GM21390 (cell line): Measurements from ENCODE around the gene FRS3.

Source experiments
- ATAC-seq: cut with Tn5 transposase; IDR thresholded peaks from one replicate; pipeline ENCODE4 v1.9.1; 2021; ENCODE audit not compliant: unreplicated experiment

Gene FRS3

DNA sequence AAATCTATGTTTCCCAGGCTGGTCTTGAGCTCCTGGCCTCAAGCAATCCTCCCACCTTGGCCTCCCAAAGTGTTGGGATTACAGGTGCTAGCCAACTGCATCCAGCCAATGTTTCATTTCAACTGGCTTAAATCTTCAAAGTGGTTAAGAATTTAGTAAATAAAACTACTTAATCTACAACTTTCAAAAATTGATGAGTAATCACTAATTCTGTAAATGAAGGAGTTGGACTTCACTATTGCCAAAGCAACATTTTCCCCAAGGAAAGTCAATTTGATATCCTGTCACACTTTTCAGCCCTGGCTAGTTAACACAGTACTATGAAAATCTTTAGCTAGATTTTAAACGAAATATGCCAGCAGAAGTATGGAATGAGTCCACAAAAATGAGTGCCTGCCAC, 11.6 kb upstream of the FRS3 start:
- no peak for ATAC-seq

DNA sequence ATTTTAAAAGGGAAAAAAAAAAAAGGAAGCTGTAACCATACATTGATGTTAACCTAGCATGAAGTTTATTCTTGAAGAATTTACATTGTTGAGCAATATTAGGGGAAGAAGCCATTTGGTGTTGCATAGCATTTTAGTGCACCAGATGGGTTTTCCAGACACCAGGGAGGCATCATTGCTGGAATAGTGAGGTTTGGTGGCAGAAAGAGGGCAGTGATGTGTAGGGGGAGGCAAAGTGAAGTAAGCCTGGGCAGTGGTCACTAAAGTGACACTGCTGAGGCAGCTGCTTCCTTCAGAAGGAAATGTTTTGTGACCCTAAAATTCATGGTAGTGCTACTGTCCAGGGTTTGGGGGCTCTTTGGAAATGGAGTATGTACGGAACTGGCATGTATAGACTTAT, 10.3 kb upstream of the FRS3 start:
- ATAC-seq: no peak

DNA sequence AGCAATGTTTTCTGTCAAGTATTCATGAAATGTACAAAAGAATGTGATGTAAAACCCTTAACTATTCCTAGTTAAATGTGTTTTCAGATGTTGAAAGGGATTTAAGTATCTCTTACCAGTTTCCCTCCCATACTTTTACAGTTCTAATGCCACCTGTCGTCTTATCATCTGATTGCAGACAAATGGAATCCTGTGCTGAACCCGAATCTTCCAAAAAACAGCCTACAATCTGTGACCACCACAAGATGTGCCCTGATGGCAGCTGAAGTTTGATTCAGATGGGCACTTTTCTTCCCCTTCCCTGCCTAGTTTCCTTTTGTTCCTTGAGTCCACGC, 9.7 kb upstream of the FRS3 start:
- no peak for ATAC-seq

DNA sequence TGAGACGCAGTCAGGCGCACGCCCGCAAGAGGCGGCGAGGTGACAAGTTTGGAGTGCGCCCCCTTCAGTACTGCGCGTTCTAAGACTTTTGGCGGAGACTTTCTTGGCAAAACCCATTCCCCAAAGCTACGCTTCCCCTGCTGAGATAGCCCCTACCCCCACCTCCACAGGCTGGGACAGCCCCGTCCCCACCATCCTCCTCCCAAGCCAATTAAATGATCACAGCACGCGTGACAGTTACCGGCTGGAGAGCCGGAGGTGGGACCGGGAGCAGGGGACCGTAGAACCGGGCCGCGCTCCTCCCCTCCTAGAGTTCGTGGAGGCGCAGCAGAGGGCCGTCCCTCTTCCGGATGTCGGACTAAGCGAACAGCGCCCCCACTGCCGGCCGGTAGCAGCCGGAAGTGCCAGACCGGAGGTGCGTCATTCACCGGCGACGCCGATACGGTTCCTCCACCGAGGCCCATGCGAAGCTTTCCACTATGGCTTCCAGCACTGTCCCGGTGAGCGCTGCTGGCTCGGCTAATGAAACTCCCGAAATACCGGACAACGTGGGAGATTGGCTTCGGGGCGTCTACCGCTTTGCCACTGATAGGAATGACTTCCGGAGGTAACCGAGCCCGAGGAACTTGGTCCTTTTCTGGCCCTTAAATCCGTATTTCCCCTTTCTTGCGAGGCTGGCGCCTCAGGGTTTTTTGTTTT, 7.7 kb upstream of the FRS3 start, which contains the start of gene TOMM6:
TSS of gene TOMM6 (plus strand) at position 476 of the 699 bp plus-strand sequence. CDS start at position 480, 4 bp downstream.
- ATAC-seq: peak; percentile 75

DNA sequence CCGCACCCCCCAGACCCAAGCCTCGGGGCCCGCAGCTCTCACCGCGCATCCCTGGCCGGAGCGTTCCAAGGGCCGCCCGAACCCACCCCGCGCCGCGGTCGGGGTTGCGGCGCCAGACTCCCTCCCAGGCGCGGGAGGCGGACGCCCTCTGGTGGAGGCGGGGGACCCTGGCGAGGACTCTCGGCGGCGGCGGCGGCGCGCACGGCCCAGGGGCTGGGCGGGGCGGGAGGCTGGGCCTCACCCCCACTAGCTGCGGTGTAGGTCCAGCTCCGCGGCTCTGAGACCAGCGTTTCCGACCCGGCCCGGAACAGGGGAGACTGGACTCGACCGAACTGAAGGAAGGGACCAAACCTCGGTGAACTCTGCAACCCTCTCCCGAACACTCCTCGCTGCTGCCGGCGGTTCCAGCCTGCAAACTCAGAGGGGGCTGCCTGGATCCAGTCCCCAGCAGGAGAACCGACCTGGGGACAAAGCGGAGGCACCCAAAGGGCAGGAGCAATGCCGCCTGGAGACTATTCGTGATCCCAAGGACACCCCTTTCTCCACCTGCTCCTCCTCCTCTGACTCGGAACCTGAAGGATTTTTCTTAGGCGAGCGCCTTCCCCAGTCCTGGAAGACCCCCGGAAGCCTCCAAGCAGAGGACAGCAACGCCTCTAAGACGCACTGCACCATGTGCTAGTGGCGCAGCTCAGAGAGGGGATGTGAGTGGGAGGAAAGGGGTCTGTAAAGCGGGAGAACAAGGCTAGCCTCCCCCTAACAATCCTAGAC, 6.9 kb upstream of the FRS3 start:
- peak; percentile 63 for ATAC-seq

DNA sequence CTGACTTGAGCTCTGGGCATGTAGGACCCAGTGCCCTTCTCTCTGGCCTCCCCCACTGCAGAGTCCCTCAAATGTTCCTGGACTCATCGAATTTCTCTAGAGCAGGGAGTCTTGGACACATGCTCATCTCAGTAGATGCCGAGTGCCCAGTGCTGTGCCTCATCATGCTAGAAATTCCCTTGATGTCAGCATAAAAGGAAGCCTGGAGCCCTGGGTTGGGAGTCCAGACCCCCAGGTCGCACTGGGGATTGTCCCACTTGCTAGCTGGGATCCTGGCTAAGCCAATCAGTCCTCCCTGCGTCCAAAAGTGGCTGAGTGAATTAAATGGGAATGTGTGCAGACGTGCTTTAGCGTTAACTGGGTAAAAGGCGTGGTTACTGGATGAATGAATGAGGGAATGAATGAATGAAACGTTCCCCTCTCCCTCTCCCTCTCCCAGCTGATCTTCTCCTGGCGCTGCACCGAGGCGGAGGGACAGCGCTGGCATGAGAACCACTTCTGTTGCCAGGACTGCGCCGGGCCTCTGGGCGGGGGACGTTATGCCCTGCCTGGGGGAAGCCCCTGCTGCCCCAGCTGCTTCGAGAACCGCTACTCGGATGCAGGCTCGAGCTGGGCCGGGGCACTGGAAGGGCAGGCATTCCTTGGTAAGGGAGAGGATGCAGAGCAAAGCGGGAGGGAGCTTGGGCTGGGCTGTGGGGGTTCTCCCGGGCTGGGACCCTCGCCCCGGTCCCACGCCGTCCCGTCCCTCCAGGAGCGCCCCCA, 6.2 kb upstream of the FRS3 start:
- ATAC-seq: no peak

DNA sequence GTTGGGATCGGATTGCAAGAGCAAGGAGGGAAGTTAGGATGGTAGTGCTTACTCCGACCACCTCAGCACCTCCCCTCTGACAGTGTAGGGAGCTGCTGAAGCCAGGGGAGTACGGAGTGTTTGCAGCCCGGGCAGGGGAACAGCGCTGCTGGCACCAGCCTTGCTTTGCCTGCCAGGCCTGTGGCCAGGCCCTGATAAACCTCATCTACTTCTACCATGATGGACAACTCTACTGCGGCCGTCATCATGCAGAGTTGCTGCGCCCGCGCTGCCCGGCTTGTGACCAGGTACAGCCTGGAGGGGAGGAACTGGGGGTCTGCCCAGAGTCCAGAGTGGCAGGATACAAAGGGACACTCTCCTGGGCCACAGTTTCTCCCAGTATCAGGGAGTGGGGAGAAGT, 5.6 kb upstream of the FRS3 start:
- no peak for ATAC-seq

DNA sequence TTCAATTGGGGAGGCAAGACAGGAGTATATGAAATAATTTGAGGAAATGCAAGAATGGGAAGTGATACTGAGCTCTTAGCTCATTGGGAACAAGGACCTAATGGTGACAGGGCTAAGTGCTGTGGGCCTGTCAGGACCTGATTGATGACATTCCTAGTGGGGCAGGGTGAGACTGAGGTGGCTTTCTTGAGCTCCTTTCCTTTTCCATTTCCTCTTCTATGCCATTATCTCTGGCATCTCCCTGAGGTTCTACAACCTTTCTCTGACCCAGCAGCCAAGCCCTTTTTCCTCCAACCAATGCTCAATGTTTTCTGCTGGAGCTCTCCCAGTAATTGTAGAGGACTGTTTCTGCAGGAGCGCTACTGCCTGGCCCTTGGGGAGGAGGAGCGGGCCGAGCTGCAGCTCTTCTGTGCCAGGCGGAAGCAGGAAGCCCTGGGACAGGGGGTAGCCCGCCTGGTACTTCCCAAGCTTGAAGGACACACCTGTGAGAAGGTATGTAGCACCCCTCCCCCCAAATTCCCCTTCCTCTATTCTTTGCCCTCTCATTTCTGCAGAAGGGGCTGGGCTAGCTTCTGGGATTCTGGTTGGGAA, 5.0 kb upstream of the FRS3 start:
- no peak for ATAC-seq

DNA sequence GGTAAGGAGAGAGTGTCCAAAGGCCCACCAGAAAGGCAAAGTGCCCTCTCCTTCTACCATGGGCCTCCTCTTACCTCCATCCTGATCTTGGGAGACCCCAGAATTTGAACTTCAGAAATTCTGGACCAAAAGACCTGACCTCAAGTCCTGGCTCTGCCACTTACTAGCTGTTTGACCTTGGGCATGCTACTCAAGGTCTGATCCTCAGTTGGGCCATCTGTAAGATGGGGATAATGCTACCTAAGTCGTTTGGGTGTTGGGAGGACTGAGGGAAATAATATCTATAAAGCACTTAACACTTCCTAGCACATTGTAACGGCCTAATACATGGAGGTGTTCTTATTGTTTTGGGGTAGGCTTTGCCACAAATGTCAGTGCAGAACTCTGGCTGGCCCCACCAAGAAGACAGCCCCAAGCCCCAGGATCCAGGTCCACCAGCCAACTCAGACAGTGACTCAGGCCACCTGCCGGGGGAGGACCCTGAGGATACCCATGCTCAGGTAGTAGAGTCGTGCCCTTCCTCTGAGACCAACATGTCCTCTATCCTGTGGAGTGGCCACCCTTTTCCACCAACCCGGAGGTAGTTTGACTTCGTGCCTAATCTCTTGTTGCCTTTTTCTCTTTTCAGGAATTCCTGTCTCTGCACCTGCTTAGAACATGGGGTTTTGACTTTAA, 3.5 kb upstream of the FRS3 start:
- no peak for ATAC-seq

DNA sequence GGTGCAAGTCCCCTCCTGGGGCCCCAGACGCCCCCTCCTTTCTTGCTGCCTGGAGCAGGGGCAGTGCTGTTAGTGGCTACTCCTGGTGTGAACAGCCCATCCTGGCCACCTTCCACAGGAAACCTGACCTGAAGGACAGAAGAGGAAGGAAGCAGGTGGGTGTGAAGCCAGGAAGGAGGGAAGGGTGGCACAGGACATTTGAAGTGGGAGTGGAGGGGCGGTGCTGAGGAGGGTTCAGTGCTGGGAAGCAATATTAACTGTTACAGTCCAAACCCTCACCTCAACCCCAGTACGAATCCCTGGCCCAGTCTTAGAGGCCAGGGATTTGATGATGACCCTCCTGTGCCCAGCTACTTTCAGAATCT, 1.6 kb upstream of the FRS3 start:
- ATAC-seq: no peak

DNA sequence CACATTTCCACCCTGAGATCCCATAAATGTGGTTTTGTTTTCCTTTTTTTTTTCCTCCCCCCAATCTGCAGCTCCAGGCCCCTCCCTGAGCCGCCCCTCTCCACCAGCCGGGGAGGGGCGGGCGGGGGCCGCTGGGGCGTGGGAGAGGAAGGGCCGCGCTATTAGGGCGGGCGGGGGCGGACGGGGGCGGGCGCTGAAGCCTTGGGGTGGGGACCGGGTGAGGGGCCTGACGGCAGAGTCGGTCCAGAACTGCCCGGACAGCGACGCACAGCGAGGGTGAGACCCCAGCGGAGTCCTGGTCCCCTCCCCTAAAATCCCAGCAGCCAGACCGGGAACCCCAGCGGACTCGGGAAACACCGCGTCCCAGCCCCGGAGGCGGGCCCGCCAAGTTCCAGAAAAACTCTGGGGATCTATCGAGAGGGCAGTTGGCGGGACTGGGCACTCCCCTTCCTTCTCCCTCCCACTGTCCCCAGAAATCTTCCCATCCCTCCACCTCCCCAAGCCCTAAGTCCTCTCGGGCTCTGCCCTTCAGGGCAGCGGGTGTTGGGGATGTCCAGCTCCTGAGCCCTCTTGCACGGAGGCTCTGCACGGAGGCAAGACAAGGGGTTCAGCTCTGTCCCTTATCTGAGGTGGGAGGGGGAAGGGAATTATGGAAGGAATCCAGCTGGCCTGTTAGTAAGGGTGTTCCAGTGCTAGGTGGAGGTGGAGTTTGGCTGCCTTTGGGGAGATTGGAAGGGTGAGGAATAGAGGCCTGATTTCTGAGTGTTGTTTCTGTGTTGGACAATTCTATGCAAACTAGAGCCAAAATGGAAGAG, 1.1 kb upstream of the FRS3 start, which contains the start of gene PRICKLE4:
TSS of gene PRICKLE4 (plus strand) at position 232 of the 815 bp plus-strand sequence. CDS start 2,692 bp downstream, outside the sequence.
- ATAC-seq: no peak

DNA sequence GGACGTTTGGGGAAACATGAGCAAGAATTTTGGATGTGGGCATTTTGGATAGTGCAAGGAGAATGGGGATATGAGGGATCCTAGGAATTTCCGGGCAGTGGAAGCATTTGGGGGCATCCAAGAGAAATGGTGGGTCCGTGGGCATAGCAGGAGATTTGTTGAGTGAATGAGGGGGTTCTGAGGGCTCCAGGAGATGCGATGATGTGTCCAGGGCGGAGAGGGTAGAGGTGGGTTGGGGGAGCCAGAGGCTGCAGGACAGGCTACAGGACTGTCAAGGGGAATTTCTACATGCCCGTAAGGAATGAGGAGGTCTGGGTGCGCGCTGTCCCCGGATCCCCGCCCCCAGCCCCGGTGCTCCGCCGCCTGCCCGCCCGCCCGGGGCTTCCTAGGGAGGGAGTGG, 364 bp downstream of the FRS3 start:
- ATAC-seq: peak; percentile 32

DNA sequence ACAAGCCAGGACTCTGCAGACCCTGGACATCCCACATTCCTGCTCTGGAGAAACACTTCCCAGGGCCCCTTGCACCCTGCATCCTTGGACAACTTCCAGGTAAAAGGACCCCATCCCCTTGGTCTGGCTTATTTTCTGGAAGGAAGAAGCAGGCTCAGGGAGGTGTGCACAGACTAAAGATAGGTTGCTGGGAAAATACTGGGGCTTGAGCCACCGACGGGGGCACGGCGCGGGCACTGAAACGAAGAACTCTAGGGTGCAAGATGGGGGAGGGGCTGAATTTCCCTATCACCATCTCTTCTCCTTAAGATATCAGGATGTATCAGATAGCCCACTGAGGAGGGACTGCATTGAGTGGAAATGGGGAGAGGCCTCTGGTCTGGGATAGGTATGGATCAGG, 805 bp downstream of the FRS3 start:
- no peak for ATAC-seq

DNA sequence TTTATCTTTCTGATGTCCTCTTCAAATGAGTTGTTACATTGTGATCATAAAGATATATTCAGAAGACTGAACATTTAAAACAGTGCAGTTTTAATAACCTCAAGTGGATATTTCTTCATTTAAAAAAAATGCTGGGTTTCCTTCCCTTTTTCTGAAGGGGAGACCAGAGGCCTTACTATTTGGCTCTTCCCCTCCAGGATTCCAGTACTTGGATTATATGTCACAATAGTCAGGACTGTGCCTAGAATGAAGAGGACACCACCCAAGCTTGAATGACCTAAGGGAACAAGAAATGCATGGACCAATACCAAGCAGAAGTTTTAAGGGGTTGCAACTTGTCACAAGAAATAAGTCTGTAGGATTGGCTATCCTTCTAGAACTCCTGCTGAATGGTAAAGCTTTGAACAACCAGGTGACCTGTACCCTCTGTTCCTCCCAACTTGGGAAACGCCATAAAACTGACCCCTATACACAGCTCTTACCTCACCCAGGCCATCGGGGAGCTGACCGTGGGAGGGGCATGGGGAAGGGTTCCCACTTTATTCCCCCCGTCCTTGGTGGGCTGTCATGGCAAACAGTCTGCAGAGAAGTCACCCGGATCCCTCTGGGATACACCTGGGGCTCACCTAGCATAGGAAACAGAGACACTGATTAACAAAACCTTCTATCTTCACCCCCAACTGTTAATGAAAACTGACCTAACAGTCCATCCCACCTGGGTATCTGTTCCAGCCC, 2.0 kb downstream of the FRS3 start:
- ATAC-seq: no peak

DNA sequence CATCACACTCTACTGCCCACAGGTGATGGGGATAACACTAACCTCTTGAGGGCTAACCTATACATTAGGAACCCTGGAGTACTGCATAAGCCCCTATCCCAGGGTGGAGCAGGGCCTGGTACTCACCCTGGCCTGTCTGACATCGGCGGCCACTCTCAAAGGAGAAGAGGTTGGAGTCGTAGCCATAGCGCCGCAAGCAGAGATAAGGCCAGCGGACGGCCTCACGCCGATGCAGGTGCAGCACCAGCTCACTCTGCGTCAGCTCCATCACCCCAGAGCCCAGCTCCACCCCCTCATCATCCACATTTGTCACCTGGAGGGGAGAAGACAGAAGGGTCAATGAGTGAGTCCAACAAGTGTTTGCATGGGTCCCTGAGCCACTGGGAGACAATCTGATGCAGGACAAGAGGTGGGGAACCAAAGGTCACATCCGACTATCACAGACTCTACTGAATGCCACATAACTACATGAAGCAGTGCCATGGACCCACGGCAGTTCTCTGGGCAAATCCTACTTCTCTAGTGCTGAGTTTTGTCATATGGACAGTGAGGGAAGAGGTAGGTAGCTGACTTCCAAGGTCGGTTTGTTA, 4.3 kb downstream of the FRS3 start:
- ATAC-seq: no peak

DNA sequence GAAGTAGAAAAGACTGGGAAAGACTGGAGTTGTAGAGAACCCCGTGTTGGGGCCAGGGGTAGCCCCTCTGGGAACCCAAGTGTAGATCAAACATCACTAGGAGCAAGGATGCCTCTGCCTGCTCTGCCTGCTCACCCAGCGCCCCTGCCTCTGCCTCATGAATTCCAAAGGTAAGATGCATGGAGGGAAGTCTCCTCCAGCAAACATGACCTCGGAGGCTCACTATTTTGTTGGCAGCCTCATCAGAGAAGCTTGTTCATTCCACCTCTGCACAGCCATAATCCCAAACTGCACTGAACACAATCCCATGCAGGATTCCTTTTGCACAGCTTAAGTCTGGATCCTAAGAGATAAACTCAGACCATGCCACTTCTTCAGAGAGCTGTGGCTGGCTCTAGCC, 4.9 kb downstream of the FRS3 start:
- no peak for ATAC-seq

DNA sequence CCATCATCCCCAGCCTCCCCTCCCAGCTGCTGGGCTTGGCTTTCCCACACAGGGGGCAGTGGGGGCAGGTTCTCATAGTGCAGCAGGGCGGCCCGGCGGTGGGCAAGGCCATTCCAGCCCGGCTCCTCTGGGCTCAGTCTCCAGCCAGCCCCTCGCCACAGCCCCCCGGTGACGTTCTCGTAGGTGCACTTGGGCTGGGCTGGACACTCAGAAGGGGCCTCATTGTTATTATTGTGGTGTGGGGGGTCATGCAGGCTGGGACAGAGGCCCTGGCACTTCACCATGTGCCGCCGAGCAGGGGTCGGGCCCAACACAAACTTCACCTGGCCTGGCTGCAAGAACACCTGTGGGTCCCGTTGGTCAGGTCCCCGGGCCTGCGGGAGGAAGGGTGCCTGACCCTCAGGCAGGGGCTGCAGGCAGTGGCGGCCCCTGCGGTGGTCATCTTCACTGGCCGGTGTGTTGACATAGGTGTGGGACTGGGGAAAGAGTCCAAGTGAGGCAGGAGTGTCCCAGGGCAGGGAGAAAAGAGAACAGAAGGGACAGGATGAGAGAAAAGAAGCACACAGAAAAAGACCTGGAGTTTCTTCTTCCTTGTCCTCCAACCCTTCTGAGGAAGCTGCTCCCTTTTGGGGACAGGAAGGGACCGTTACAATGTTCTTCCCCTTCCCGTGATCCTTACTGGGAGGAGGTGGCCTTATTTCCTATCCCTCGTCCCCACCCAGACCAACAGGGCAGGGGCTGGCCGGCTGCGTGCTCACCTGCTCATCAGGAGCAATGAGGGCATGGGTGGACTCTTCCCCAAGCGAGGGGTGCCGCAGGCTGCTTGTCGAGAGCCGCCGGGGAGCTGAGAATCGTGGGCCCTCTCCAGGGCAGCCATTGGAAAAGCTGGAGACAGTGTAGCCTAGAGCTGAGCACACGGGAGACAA, 8.4 kb downstream of the FRS3 start:
- ATAC-seq: no peak
